Glutamatergic neuron (in vitro differentiated cells): ENCODE measurements around the gene TOM1L2. TPM values are rescaled to one million over a fixed set of nuclear protein-coding genes. Genes with fewer than 3 reads are reported as not detected.

Source experiments
- DNase-seq: peaks from one replicate; pipeline ENCODE4 v3.0.0; 2022
- H3K27ac Mint-ChIP-seq: one replicate; pipeline ENCODE4 v1.8.0; 2020; ENCODE audit warnings: mild to moderate bottlenecking, mixed read lengths, inconsistent platforms; ENCODE audit not compliant: unreplicated experiment
- H3K27me3 Mint-ChIP-seq: one replicate; pipeline ENCODE4 v1.8.0; 2020; ENCODE audit warnings: mild to moderate bottlenecking, moderate library complexity, mixed read lengths, inconsistent platforms; ENCODE audit not compliant: unreplicated experiment
- H3K36me3 Mint-ChIP-seq: one replicate; pipeline ENCODE4 v1.8.0; 2020; ENCODE audit warnings: mild to moderate bottlenecking, mixed read lengths, inconsistent platforms; ENCODE audit not compliant: unreplicated experiment
- H3K4me1 Mint-ChIP-seq: one replicate; pipeline ENCODE4 v1.8.0; 2020; ENCODE audit warnings: mild to moderate bottlenecking, low read depth, mixed read lengths, inconsistent platforms; ENCODE audit not compliant: unreplicated experiment
- H3K4me3 Mint-ChIP-seq: one replicate; pipeline ENCODE4 v1.8.0; 2020; ENCODE audit warnings: mild to moderate bottlenecking, mixed read lengths, inconsistent platforms; ENCODE audit not compliant: unreplicated experiment
- H3K9me3 Mint-ChIP-seq: one replicate; pipeline ENCODE4 v1.8.0; 2020; ENCODE audit warnings: mild to moderate bottlenecking, moderate library complexity, mixed read lengths, inconsistent platforms; ENCODE audit not compliant: unreplicated experiment
- CTCF ChIP-seq: fragments of 200-600 bp; sonication (generic); IDR thresholded peaks from one replicate; pipeline ENCODE4 v1.5.0; 2021; ENCODE audit not compliant: partially characterized antibody, unreplicated experiment
- total RNA-seq: library from RNA; stranded (reverse); fragmentation: NEBNext Ultra II Directional; extraction: Animal tissue kit (Norgen Biotek cat#: 25700); gene quantifications from one replicate; pipeline ENCODE4 v1.2.1, GENCODE V29; 2021; ENCODE audit not compliant: unreplicated experiment

Gene TOM1L2
- total RNA-seq, 1 donor from 2014 or later = 62.8 TPM

GRCh38 chr17:17934214-17934613 is 38.0 kb downstream of the TOM1L2 start:
- TF ChIP-seq CTCF = no peak
- Mint-ChIP-seq H3K9me3 (peaks cover 2% of the 10 kb centered on the region), H3K36me3 (no peaks in the 10 kb centered on the region), H3K4me1 (peaks cover 29% of the 10 kb centered on the region), H3K4me3 (no peak overlapping the region), H3K27me3 (peaks cover 2% of the 10 kb centered on the region), H3K27ac (no peak overlapping the region)
- no peak for DNase-seq

- Mint-ChIP-seq H3K27me3 (peaks cover 2% of the 10 kb centered on the region), H3K4me1 (peaks cover 29% of the 10 kb centered on the region), H3K4me3 (no peak overlapping the region), H3K36me3 (no peaks in the 10 kb centered on the region), H3K27ac (no peak overlapping the region), H3K9me3 (peaks cover 2% of the 10 kb centered on the region)
- no peak for TF ChIP-seq CTCF
- DNase-seq = no peak
Measured at GRCh38 chr17:17933775-17934174, 38.4 kb downstream of the TOM1L2 start.

- Mint-ChIP-seq H3K27me3 (peaks cover 2% of the 10 kb centered on the region), H3K9me3 (no peaks in the 10 kb centered on the region), H3K27ac (no peak overlapping the region), H3K4me1 (peaks cover 25% of the 10 kb centered on the region), H3K4me3 (no peak overlapping the region), H3K36me3 (no peaks in the 10 kb centered on the region)
- no peak for TF ChIP-seq CTCF
- DNase-seq = no peak
Measured at GRCh38 chr17:17931159-17931558, 41.0 kb downstream of the TOM1L2 start.

GRCh38 chr17:17930674-17931073 is 41.5 kb downstream of the TOM1L2 start:
- H3K4me1 Mint-ChIP-seq = peaks cover 21% of the 10 kb centered on the region
- H3K36me3 Mint-ChIP-seq = no peaks in the 10 kb centered on the region
- H3K4me3 Mint-ChIP-seq = no peak overlapping the region
- peaks cover 2% of the 10 kb centered on the region for H3K27me3 Mint-ChIP-seq
- TF ChIP-seq CTCF = no peak
- no peaks in the 10 kb centered on the region for H3K9me3 Mint-ChIP-seq
- no peak for DNase-seq
- H3K27ac Mint-ChIP-seq = no peak overlapping the region

- H3K36me3 Mint-ChIP-seq = no peaks in the 10 kb centered on the region
- H3K4me1 Mint-ChIP-seq = peaks cover 19% of the 10 kb centered on the region
Measured at GRCh38 chr17:17929655-17930380, 42.4 kb downstream of the TOM1L2 start.

More at GRCh38 chr17:17929655-17930380, 42.4 kb downstream of the TOM1L2 start:
- Mint-ChIP-seq H3K27ac (no peak overlapping the region), H3K27me3 (peaks cover 2% of the 10 kb centered on the region), H3K9me3 (no peaks in the 10 kb centered on the region), H3K4me3 (no peak overlapping the region)
- no peak for TF ChIP-seq CTCF
- no peak for DNase-seq
